GM23248 (cell line): ENCODE results near the gene LRMDA. TPM values are rescaled to one million over a fixed set of nuclear protein-coding genes. Genes with fewer than 3 reads are reported as not detected.

Source experiments
- DNase-seq: peaks from one replicate; pipeline ENCODE4 v3.0.0-alpha.2; 2015
- H2AFZ ChIP-seq: fragments of 200-600 bp; sonication (generic); 2 replicates; pipeline ENCODE4 v1.6.1; 2016; ENCODE audit warnings: antibody characterized with exemption
- H3F3A ChIP-seq: fragments of 200-600 bp; sonication (generic); 2 replicates; pipeline ENCODE4 v1.6.1; 2016; ENCODE audit warnings: mild to moderate bottlenecking, antibody characterized with exemption, mixed run types; ENCODE audit not compliant: insufficient read depth
- H3K27ac ChIP-seq: fragments of 200-600 bp; sonication (generic); 2 replicates; pipeline ENCODE4 v1.5.1; 2016; ENCODE audit warnings: mild to moderate bottlenecking
- H3K27me3 ChIP-seq: fragments of 200-600 bp; sonication (generic); replicated peaks from 2 replicates; pipeline ENCODE4 v1.6.1; 2016; ENCODE audit warnings: mild to moderate bottlenecking; ENCODE audit not compliant: insufficient read depth
- H3K36me3 ChIP-seq: fragments of 200-600 bp; sonication (generic); 2 replicates; pipeline ENCODE4 v1.6.1; 2016; ENCODE audit warnings: low read depth, mild to moderate bottlenecking
- H3K4me1 ChIP-seq: fragments of 200-600 bp; sonication (generic); 2 replicates; pipeline ENCODE4 v1.6.1; 2016; ENCODE audit warnings: mild to moderate bottlenecking; ENCODE audit not compliant: insufficient read depth
- H3K4me2 ChIP-seq: fragments of 200-600 bp; sonication (generic); one replicate; pipeline ENCODE4 v1.6.1; 2016; ENCODE audit warnings: mild to moderate bottlenecking; ENCODE audit not compliant: unreplicated experiment
- H3K4me3 ChIP-seq: fragments of 200-600 bp; sonication (generic); 2 replicates; pipeline ENCODE4 v1.5.1; 2016; ENCODE audit warnings: mild to moderate bottlenecking
- H3K79me2 ChIP-seq: fragments of 200-600 bp; sonication (generic); 2 replicates; pipeline ENCODE4 v1.6.1; 2016; ENCODE audit warnings: mild to moderate bottlenecking; ENCODE audit not compliant: insufficient read depth
- H3K9ac ChIP-seq: fragments of 200-600 bp; sonication (generic); 2 replicates; pipeline ENCODE4 v1.6.1; 2016; ENCODE audit warnings: mild to moderate bottlenecking
- H3K9me2 ChIP-seq: fragments of 200-600 bp; sonication (generic); 2 replicates; pipeline ENCODE4 v1.6.1; 2016; ENCODE audit warnings: mixed run types, mild to moderate bottlenecking, moderate library complexity; ENCODE audit not compliant: insufficient read depth
- H3K9me3 ChIP-seq: fragments of 200-600 bp; sonication (generic); one replicate; pipeline ENCODE4 v1.6.1; 2017; ENCODE audit warnings: low read depth
- H4K20me1 ChIP-seq: fragments of 200-600 bp; sonication (generic); 2 replicates; pipeline ENCODE4 v1.6.0; 2016; ENCODE audit not compliant: insufficient read depth
- EZH2 ChIP-seq: fragments of 200-600 bp; sonication (generic); IDR thresholded peaks from 2 replicates; pipeline ENCODE4 v1.6.1; 2018; ENCODE audit warnings: antibody characterized with exemption, mild to moderate bottlenecking; ENCODE audit not compliant: insufficient read depth, poor library complexity, severe bottlenecking
- EZH2phosphoT487 ChIP-seq: fragments of 200-600 bp; sonication (generic); IDR thresholded peaks from 2 replicates; pipeline ENCODE4 v1.6.1; 2018; ENCODE audit warnings: antibody characterized with exemption, moderate library complexity, mild to moderate bottlenecking, low read depth; ENCODE audit not compliant: insufficient read depth
- WGBS, 2 experiments: methylation state at CpG; one replicate each; pipeline ENCODE4 v1.1.6; 2015 to 2017; ENCODE audit warnings: low lambda C conversion rate in 2 of 2, low coverage in 1 of 2; ENCODE audit errors: missing lambda C conversion rate in 2 of 2; 5-methylcytosine and 5-hydroxymethylcytosine counted together
- in situ Hi-C: fragments of 300-500 bp; cut with MboI; formaldehyde crosslinking; loops from 2 replicates; pipeline ENCODE4 v1.15.0; 2020
- polyA plus RNA-seq: library from polyadenylated mRNA; unstranded; fragments of >200 nt; fragmentation: Nextera tagmentation; extraction: Ambion mirVana; gene quantifications from 2 replicates; pipeline ENCODE4 v1.2.1, GENCODE V29; 2016
- total RNA-seq: library from RNA; depleted of rRNA; stranded (reverse); fragments of >200 nt; shearing (Covaris generic); gene quantifications from 2 replicates; pipeline ENCODE4 v1.2.3, GENCODE V29; 2014

Gene LRMDA
- total and polyA plus RNA-seq, 2 experiments from 2014 or later = 2.6 TPM; not detected in 1

- H3K79me2 ChIP-seq = no peaks in the 10 kb centered on the region
- no peak for TF ChIP-seq EZH2
- no peak for TF ChIP-seq EZH2phosphoT487
- H3K4me2 ChIP-seq = no peak overlapping the region
- no peak overlapping the region for H3K9ac ChIP-seq
- in situ Hi-C loops = no loop called here
- H3K4me3 ChIP-seq = no peak overlapping the region
- no peak overlapping the region for H3K27ac ChIP-seq
- no peaks in the 10 kb centered on the region for H3K4me1 ChIP-seq
- H3K36me3 ChIP-seq = no peaks in the 10 kb centered on the region
- H2AFZ ChIP-seq = no peak overlapping the region
- H3K27me3 ChIP-seq = peaks cover 12% of the 10 kb centered on the region; the same call in 1 of the 2 replicates
- no peaks in the 10 kb centered on the region for H3K9me3 ChIP-seq
- H3F3A ChIP-seq = no peaks in the 10 kb centered on the region
- H4K20me1 ChIP-seq = no peaks in the 10 kb centered on the region
- H3K9me2 ChIP-seq = no peaks in the 10 kb centered on the region
- peak; percentile 15 for DNase-seq
These were observed 1038.3 kb downstream of the LRMDA start for GRCh38 chr10:76469675-76470074.

GRCh38 chr10:76479103-76479790 is 1047.8 kb downstream of the LRMDA start:
- Histone ChIP-seq H3K4me1 (no peaks in the 10 kb centered on the region), H3K36me3 (no peaks in the 10 kb centered on the region), H4K20me1 (no peaks in the 10 kb centered on the region), H3K4me3 (no peak overlapping the region), H3K9me3 (peaks cover 2% of the 10 kb centered on the region), H3F3A (no peaks in the 10 kb centered on the region), H3K27me3 (peaks cover under 1% of the 10 kb centered on the region; the same call in 1 of the 2 replicates), H3K79me2 (no peaks in the 10 kb centered on the region), H2AFZ (no peak overlapping the region), H3K4me2 (no peak overlapping the region), H3K27ac (no peak overlapping the region), H3K9me2 (no peaks in the 10 kb centered on the region), H3K9ac (no peak overlapping the region)
- in situ Hi-C loops = no loop called here
- WGBS, 2 experiments = 78 to 85% methylated on average over 5 of the region's 5 CpGs
- TF ChIP-seq EZH2phosphoT487 (no peak), EZH2 (no peak)
- DNase-seq = no peak

GRCh38 chr10:76481178-76481577 is 1049.8 kb downstream of the LRMDA start:
- WGBS, 2 experiments = 81 to 85% methylated on average over 2 of the region's 2 CpGs
- Histone ChIP-seq H3K9ac (no peak overlapping the region), H3K4me1 (no peaks in the 10 kb centered on the region), H3K79me2 (no peaks in the 10 kb centered on the region), H3K4me3 (no peak overlapping the region), H3K9me2 (no peaks in the 10 kb centered on the region), H4K20me1 (no peaks in the 10 kb centered on the region), H3K9me3 (peaks cover 3% of the 10 kb centered on the region), H3K4me2 (no peak overlapping the region), H3F3A (no peaks in the 10 kb centered on the region), H3K27me3 (no peaks in the 10 kb centered on the region), H2AFZ (no peak overlapping the region), H3K36me3 (no peaks in the 10 kb centered on the region), H3K27ac (no peak overlapping the region)
- DNase-seq = no peak
- in situ Hi-C loops = no loop called here
- no peak for TF ChIP-seq EZH2phosphoT487
- TF ChIP-seq EZH2 = no peak

- in situ Hi-C loops = no loop called here
- Histone ChIP-seq H3K9me3 (peaks cover 6% of the 10 kb centered on the region), H2AFZ (no peak overlapping the region), H3K9ac (no peak overlapping the region), H3F3A (peaks cover 17% of the 10 kb centered on the region), H3K9me2 (no peaks in the 10 kb centered on the region), H3K4me3 (no peak overlapping the region), H4K20me1 (no peaks in the 10 kb centered on the region), H3K27ac (no peak overlapping the region), H3K27me3 (no peaks in the 10 kb centered on the region), H3K79me2 (no peaks in the 10 kb centered on the region), H3K36me3 (no peaks in the 10 kb centered on the region), H3K4me2 (no peak overlapping the region), H3K4me1 (0 out of 2 replicates have a peak, but pooled peaks cover 4% of the 10 kb centered on the region)
- no peak for DNase-seq
- no peak for TF ChIP-seq EZH2phosphoT487
- no peak for TF ChIP-seq EZH2
- WGBS, 2 experiments = 98 to 100% methylated on average over 1 of the region's 1 CpG
These were observed 1056.2 kb downstream of the LRMDA start for GRCh38 chr10:76487582-76487981.

GRCh38 chr10:76488602-76489001 is 1057.2 kb downstream of the LRMDA start:
- Histone ChIP-seq H3K9me2 (no peaks in the 10 kb centered on the region), H3K79me2 (no peaks in the 10 kb centered on the region), H3K36me3 (no peaks in the 10 kb centered on the region), H3K9ac (no peak overlapping the region), H3K4me3 (no peak overlapping the region), H3K27me3 (no peaks in the 10 kb centered on the region), H3F3A (peaks cover 22% of the 10 kb centered on the region), H2AFZ (no peak overlapping the region), H3K4me1 (0 out of 2 replicates have a peak, but pooled peaks cover 4% of the 10 kb centered on the region), H3K27ac (no peak overlapping the region), H3K9me3 (peaks cover 6% of the 10 kb centered on the region), H4K20me1 (no peaks in the 10 kb centered on the region), H3K4me2 (no peak overlapping the region)
- no peak for DNase-seq
- in situ Hi-C loops = no loop called here
- WGBS, 2 experiments = 80 to 91% methylated on average over 1 of the region's 1 CpG
- TF ChIP-seq EZH2phosphoT487 = no peak
- no peak for TF ChIP-seq EZH2
